Endometrial microvascular endothelial cells (primary cell): ENCODE results near the gene ZNF524. TPM values are rescaled to one million over a fixed set of nuclear protein-coding genes. Genes with fewer than 3 reads are reported as not detected.

Experiments used
- in situ Hi-C: cut with HindIII; loops from 2 replicates; pipeline ENCODE4 v1.10.0; 2017; ENCODE audit warnings: low sequenced_read_pairs, low pct_unique_long_range_greater_than_20kb; ENCODE audit errors: inconsistent ontology term
- total RNA-seq: library from RNA; depleted of rRNA; stranded (reverse); fragments of >200 nt; gene quantifications from one replicate; pipeline ENCODE4 v1.2.3, GENCODE V29; 2015; ENCODE audit errors: inconsistent ontology term

Gene ZNF524
- total RNA-seq, 1 donor from 2014 or later: 16.7 TPM

DNA sequence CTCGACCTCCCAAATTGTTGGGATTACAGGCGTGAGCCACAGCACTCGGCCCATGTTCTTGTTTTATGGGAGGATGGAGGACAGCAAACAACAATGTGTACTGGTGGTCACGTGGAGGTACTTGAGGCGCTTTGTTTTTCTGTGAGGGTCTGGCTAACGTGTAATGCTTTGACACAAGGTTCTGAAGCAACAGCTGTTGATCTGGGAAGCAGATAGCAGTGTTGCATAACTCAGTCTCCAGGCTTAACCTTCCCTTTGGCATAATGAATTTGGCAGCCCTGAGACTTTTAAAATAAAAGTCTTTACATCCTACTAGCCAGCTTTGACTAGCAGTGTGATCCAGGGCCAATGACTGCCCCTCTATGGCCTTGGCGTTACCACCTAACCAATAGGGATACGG is 33.8 kb downstream of the ZNF524 start:
- in situ Hi-C loops: no loop called here

DNA sequence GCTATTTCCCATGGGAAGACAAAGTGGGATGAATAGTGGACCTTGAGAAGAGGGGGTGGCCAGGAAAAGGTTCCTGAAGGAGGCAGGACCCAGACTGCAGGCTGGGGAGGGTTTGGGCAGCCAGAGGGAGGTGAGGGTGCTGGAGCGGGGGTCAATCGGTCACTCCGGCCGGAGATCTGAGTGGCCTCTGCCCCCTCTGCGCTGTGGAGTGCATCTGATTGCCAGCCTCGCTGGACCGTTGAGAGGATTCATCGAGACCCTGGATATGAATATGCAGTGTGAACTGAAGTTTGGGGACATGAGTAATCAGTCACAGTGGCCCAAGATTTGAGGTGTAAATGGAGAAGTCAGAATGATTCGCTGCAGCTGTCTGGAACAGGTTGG is 35.2 kb downstream of the ZNF524 start:
- in situ Hi-C loops: no loop called here

DNA sequence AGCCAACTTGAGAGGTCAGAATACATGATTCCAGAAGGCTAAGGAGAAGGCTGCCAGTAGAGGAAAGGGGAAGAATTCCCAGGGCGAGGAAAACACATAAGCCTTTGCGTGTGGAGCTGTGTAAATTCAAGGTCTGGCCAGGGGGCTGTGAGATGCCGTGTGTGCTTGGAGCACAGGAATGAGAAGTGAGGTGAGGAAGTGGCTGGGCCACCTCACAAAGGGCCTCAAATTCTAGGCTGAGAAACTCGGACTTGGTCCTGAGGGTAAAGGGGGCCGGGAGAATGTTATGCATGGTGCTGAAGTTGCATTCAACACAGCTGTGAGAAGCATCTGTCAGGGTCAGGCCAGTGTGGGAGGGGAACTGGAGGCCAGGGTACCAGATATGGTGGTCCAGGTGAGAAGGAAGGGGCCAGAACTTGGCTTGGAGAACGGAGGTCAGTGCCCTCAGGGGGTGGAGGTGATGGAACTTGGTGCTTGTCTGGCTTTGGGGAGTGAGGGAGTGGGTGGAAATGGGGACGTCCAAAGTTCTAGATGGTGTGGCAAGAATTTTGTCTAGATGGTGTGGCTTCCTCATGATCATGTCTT is 35.9 kb downstream of the ZNF524 start:
- in situ Hi-C loops: no loop called here

DNA sequence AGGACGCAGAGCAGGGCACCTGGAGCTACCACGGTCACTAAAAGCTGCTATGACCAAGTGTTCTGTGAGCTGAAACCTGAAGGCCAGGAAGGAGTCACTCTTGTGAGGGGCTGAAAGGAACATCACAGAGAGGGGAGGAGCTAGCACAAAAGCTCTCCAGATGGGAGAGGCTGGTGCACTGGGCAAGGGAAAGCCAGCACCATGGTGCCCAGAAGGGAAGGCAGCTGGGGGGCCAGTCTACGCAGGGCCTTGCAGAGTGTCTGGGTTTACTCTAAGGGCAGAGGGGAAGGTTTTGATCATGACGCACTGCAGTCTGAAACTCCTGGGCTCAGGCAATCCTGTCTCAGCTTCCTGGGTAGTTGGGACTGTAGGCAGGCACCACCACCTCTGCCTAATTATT is 36.6 kb downstream of the ZNF524 start:
- in situ Hi-C loops: no loop called here

DNA sequence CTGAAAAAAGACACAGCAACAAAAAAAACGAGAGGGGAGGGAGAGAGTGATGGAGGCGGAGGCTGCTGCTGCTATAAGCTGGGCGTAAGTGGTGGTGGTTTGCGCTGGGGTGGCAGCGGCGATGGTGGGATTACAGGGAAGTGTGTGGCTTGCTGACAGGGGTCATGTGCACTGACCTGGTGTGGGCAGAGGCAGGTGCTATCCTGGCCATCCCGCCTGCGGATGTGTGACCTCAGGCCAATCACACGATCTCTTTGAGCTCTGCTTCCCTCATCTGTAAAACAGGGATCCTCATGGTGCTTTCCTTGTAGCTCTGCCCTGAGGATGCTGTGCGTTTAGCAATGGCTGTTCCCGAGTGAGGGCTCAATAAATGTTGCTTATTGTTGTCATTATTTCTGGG is 37.4 kb downstream of the ZNF524 start:
- in situ Hi-C loops: no loop called here

DNA sequence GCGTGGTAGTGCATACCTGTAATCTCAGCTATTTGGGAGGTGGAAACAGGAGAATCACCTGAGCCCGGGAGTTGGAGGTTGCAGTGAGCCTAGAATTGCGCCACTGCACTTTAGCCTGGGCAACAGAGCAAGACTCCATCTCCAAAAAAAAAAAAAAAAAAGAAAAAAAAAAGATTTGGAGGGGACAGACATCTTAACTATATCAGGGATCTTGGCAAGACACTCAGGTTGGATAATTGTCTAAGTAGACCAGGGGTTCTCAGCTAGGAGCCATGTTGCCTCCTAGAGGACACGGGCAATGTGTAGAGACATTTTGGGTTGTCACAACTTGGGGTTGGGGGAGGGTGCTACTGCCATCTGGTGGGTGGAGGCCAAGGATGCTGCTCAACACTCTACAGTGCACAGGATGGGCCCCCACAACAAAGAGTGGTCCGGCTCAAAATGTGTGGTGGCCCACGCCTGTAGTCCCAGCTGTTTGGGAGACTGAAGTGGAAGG is 38.8 kb downstream of the ZNF524 start:
- in situ Hi-C loops: no loop called here

DNA sequence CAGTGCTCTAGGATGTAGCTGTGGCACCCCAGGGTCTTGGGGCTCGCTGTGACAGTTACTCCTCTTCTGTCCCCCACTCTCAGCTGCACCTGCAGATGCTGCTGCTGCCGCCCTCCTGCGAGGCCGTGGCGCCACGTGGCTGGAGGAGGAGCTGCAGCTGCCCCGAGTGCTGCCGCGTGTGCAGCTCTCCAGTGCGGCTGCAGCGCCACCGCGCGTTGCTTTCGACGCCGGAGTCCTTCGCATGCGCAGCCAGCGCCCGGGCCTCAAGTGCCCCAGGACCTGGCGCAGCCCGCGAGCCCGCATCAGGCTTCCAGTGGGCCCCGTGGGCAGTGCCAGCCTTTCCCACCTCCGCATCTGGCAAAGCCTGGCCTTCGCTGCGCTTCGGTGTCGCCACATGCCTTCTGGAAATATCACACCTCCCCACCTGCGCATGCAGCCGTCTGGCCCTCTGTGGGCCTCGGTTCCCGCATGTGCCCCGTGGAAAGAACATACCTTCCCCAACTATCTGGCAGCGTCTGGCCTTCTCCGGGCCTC is 40.0 kb downstream of the ZNF524 start:
- in situ Hi-C loops: no loop called here

DNA sequence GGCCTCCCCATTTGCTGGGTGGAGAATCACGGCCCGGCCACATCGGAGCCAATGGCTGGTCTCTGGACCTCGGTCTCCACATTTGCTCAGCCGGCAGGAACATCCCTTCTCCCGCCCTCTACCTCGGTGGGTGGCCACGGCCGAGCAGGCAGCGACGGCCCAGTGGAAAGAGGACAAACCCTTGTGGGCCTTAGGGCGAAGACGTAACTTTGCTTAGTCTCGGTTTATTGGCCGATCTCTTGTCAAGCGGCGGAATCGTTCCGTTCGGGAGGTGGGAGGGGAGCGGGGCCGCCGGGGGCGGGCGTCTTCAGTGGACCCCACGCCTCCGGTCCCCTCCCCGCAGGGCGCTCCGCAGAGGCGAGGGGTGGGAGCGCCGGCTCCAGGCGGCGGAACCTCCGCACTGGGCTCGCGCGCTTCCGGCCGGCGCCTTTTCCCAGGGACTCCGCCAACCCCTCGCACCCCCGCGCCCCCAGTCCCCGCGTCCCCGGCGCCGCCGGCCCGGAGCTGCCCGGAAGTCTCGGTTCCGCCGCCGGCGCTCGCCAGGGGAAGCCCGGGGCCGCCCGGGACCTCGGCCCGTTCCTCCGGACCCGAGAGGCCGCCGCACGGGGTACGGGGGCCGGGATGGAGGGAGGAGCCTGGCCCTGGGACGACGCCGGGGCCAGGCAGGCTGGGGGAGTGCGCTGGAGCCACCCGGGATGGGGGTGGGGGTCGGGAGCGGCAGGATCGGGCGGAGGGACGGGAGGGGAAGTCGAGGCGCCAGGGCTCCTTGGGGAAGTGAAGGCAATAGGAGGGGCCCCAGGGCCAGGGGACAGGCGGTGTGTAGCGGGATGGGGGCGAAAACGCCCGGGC is 40.7 kb downstream of the ZNF524 start, which contains the start of gene ZNF580:
TSS of gene ZNF580 (plus strand) at position 426 of the 849 bp plus-strand sequence. CDS start 1,507 bp downstream, outside the sequence.
- in situ Hi-C loops: no loop called here

DNA sequence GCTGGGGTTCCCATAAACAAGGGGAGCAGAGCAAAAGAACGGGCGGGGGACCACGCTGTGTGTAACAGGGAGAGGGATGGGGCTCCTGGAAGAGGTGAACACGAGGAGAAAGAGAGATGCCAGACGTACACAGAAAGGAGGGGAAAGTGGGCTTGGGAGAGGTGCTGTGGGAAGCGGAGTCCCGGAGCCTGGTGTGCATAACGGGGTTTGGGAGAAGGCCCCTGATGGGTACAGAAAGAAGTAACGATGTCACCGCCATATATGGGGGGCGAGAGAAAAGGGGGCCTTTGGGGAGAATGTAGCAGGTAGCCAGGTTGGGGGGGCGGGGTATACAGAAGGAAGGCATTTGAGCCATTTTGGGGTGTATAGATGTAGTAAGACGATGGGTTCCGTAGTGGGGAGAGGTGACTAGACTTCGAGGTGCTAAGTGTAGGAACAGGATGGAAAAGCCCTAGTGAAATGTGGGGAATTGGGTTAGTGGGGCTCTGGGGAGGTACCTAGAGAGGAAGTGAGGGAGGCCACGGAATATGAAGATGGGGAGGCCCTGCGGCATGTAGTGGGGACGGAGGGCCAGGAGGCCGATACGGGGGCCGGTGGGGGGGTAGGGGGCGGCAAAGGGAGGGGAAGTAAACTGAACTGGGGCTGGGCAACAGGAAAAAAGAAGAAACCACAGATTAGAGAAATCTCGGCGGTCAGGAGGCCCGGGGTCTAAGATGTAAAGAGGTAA is 41.5 kb downstream of the ZNF524 start:
- in situ Hi-C loops: no loop called here

DNA sequence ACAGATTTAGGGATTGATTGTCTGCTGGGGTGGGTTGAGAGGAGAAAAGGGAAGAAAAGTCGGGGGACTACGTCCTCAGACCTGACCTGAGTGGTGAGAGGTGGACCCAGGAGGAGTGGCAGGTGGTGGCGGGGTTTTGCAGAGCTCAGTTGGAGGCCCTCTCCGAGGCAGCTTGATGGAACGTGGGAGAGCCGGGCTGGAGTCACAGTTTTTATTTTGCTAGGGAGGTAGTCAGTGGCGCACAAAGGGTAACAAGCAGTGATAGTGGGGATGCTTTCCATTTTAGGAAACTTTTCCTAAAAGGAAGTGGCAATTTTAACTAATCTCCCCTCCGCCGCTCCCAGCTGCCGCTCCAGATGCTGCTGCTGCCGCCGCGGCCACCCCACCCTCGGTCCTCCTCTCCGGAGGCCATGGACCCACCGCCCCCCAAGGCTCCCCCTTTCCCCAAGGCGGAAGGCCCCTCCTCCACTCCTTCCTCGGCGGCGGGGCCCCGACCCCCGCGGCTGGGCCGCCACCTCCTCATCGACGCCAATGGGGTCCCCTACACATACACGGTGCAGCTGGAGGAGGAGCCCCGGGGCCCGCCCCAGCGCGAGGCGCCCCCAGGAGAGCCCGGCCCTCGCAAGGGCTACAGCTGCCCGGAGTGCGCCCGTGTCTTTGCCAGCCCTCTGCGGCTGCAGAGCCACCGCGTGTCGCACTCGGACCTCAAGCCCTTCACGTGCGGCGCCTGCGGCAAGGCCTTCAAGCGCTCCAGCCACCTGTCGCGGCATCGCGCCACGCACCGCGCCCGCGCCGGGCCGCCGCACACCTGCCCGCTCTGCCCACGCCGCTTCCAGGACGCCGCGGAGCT is 42.3 kb downstream of the ZNF524 start:
- in situ Hi-C loops: no loop called here

DNA sequence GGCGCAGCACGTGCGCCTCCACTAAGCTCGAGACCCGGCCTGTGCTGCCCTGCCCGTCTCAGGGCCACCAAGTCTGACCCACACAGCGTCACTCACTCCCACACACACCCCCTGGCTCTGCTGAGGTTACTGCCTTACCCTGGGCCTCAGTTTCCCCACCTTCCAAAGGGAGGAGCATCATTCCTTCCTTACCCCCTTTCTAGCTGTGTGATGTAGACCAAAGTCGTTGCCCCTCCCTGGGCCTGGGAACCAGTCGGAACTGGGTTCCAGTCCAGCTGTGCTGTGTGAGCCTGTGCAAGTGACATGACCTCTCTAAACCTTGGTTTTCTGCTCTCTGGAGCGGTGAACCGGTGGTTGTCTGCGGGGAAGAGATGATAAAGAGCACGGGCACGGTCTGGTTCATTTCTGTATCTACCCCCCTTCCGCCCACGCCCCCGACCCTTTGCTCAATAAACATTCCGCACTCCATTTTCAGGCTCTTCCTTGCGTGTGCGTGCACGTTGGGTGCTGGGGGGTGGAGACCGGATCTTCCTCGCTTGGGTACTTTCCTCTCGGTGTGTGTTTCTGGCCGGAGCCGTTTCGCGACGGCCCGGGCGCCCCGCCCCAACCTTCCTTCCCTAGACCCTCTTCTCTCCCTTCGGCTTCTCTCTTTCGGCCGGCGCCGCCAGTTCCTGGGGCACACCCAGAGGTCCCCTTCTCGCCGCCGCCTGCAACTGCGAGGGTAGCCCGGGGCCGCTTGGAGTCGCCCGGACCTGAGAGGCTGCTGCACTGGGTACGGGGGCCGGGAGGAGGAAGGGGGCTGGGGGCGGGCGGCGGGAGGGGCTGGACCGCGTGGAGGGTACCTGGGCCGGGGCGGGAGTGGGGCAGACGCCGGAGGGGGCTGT is 43.2 kb downstream of the ZNF524 start, which contains the start of gene ZNF581:
TSS of gene ZNF581 (plus strand) at position 647 of the 884 bp plus-strand sequence. CDS start 923 bp downstream, outside the sequence.
- in situ Hi-C loops: no loop called here

DNA sequence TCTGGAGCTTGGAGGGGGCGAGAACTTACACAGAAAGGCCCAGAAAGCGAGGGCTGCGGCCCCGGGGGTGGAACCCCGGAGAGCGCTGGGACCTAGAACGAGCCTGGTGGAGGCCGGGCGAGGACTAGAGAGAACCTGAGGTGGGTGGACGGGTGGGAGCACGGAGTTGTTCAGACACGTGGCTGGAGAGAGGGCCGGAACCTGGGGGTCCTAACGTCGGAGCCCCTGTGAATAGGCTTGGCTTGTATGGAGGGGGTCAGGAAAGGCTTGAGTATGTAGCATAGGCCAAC is 43.7 kb downstream of the ZNF524 start:
- in situ Hi-C loops: no loop called here

DNA sequence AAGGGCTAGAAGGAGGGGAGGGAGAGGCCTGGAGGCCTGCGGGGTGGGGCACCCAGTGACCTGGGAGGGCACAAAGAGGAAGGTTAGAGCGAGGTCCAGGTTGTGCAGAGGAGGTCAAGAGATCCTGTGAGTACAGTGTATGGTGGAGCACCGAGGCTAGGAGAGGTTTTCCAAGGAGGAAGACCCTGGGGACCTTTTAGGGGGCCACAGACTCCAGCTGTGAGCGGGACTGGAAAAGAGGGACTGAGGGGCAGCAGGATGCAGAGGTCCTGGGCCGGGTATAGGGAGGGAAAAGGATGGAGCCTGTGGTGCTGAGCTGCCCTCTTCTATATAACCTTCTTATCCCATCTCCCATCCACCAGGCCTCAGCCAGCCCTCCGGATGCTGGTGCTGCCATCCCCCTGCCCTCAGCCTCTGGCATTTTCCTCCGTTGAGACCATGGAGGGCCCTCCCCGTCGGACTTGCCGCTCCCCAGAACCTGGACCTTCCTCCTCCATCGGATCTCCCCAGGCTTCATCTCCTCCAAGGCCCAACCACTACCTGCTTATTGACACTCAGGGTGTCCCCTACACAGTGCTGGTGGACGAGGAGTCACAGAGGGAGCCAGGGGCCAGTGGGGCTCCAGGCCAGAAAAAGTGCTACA is 44.2 kb downstream of the ZNF524 start:
- in situ Hi-C loops: no loop called here

DNA sequence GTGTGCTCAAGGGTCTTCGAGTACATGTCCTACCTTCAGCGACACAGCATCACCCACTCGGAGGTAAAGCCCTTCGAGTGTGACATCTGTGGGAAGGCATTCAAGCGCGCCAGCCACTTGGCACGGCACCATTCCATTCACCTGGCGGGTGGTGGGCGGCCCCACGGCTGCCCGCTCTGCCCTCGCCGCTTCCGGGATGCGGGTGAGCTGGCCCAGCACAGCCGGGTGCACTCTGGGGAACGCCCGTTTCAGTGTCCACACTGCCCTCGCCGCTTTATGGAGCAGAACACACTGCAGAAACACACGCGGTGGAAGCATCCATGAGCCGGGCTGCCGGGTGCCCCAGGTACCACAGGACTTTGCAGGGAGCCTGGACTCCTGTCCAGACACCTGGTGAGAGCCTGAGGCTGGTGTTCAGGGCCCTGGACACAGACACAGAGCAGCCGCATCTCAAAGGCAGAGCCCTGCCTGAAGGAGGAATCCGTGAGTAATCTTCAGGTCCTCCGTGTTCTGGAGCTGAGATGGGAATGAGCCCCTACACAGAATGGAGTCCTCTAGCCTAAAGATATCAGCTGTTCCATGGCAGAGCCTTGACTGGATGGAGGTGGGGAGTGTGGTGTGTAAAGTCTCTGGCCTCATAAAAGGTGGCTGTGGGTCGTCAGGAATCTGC is 44.9 kb downstream of the ZNF524 start:
- in situ Hi-C loops: no loop called here

DNA sequence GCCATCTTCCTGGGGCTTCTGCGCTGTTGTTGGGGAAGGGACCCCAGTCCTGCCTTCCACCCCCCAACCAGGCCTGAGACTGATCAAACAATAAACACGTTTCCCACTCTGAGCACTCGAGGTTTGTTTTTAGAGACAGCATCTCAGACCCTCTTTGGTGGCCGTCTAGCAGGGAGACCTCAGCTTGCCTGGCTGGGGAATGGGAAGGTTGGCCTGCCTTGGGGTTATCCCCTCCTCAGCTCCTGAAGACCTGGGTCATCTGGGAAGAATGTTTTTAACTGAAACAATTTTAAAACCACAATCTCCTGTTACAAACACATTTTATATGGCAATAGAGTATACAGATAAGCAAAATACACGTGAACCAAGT is 45.4 kb downstream of the ZNF524 start:
- in situ Hi-C loops: no loop called here

DNA sequence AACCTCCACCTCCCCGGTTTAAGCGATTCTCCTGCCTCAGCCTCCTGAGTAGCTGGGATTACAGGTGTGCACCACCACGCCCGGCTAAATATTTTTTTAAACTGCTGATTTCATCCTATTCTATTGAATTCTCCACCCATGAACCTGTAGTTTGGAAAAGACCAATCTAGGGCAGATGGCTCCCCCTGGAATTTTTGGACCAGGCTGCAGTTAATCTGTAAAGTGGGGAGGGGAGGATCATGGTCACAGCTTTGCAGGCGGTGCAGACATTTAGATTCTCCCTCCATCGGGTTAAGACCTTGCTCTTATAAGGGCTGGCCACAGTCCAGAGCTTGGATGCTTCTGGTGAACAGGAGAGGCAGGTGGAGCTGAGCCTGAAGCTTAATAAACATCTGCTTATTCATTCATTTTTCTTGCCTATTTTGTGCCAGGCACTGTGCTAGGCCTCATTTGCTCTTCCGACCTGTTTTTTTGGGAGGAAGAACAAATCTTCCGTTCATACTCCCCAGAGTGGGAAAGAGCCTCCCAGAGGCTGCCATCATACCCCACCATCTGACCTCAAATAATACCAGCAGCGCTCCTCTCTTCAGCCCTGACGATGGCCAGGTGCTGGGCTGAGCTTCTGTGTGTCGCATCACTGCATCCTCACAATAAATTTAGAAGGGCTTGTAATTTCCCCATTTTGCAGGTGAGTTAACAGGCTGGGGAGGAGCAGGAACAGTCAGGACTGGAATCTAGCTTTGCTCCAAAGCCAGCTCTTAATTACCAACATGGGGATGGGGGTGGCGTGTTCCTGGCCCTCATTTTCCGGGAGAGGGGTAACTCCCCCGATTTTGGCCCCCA is 47.0 kb downstream of the ZNF524 start:
- in situ Hi-C loops: no loop called here
